Stimulated activated CD8-positive, alpha-beta memory T cell treated with anti-CD3 and anti-CD28 coated beads, Interleukin-2, amount 100 ng/mL, for 48 hours (primary cell): Measurements from ENCODE around the gene CNNM2.

Experiments
- DNase-seq, 2 donors: peaks; one replicate each; pipeline ENCODE4 v3.0.0-alpha.2; 2020; ENCODE audit warnings: low read depth in 2 of 2

The CNNM2 gene

GRCh38 chr10:103072891-103073290, 154.8 kb downstream of the CNNM2 start:
- DNase-seq = no peak

- DNase-seq = no peak
Observed at GRCh38 chr10:103077020-103077419, 158.9 kb downstream of the CNNM2 start.

- no peak for DNase-seq
Observed at GRCh38 chr10:103077491-103078308, 159.6 kb downstream of the CNNM2 start.

- DNase-seq = no peak
Observed at GRCh38 chr10:103078309-103078615, 160.2 kb downstream of the CNNM2 start.

GRCh38 chr10:103078676-103079075, 160.6 kb downstream of the CNNM2 start:
- DNase-seq = no peak

GRCh38 chr10:103079100-103079499, 161.0 kb downstream of the CNNM2 start:
- no peak for DNase-seq

GRCh38 chr10:103079946-103080345, 161.9 kb downstream of the CNNM2 start:
- no peak for DNase-seq

DNA sequence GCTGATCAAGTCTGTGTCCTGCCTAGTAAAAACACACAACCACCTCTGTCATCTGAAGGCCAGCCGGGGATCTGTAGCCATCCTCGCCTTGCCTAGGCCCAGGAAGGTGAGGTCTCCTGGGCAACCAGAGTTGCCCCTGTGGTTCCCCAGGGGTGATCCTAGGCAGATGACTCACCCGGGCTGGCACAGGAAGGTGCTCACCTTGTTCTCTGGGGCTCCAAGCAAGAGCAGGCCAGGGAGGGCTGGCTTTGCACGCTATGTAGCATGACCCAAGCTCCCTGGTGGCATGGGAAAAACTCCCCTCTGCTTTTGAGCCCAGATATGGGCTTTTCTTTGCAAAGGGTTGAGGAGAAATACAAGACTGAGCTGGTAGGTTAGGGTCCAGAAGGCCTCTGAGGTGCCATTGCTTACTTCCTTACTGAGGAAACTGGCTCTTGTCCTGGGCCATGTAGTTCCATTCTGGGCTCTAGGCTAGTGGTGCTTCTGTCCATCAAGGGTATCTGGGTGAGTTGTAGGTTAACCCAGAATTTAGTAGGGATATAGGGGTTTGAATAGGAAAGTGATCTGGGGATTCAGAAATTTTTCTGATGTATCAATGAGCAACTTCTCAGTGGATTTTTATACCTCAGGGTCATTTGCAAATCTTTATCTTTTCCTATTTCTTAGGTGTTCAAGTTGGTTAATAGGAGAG, 162.9 kb downstream of the CNNM2 start:
- DNase-seq = no peak

GRCh38 chr10:103082683-103083082, 164.6 kb downstream of the CNNM2 start:
- DNase-seq = no peak

DNA sequence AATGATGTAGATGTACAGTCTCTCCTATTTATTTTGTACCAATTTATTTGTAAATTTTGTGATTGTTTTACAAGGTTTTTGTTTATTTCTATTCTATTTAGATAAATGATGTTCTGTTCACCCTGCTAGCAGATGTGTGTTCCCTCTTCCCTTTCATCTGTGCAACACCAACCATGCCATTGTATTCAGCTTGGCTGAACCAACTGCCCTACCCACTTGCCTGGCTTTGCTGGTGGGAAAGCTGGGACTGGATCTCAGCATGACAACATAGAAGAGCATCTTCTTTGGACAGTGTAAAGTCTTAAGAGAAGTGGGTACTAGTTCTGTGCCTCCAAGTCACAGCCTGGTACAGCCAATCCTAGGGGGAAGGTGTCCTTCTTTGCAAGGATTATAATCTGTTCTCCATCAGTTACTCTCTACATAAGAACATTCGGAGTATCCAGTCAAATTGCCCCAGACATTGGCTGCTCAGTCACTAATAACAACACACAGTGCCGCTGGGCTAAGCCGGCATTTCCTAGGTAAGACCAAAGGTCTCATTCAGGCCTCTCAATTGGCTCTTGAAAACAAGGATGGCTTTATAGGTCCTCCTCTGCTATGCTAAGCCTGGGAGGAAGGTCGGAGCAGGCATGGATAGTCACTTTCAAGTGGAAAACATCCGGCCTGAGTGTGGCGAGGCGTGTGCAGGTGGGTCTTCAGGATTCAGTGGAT, 165.3 kb downstream of the CNNM2 start:
- DNase-seq = no peak

- DNase-seq = no peak
Observed at GRCh38 chr10:103083977-103084320, 165.9 kb downstream of the CNNM2 start.

DNA sequence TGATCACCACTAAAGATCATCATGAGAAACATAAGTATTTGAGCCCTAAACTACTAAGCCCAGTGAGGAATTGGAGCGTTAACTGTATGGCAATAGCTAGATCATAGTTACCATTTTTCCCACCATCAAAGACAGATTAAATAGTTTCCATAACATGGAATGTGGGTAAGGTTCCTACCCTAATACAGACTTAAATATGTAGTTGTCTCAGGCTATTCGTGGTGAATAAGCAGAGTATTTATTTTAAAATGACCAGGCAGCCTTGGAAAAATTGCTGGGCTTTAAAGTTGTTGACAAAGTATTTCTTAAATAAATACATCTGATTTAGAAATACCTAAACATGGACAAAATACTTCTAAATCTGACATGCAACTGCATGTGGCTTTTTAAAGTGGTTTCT, 168.2 kb downstream of the CNNM2 start:
- DNase-seq = no peak

GRCh38 chr10:103086799-103087198, 168.7 kb downstream of the CNNM2 start:
- no peak for DNase-seq

- no peak for DNase-seq
Observed at GRCh38 chr10:103089493-103089892, 171.4 kb downstream of the CNNM2 start.

GRCh38 chr10:103090911-103091310, 172.8 kb downstream of the CNNM2 start:
- no peak for DNase-seq

GRCh38 chr10:103095005-103095404, 176.9 kb downstream of the CNNM2 start:
- no peak for DNase-seq

DNA sequence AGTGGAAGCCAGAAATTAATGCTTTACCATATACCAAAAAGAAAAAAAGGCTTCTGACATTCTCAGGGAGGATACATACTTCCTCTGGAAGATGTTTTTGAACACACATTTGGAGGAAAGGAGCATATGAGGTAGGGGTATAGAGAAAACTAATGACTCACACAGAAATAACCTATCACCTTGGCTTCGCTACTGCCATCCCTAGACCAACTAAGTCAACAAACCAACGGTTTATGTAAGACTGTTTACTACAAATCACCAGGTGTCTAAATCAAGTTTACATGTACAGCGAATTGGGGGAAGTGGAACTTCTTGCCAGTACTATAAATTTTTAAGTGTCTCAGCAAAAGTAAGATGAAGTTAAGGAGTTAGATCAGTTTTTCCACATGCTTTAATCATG, 178.0 kb downstream of the CNNM2 start:
- no peak for DNase-seq

- DNase-seq = no peak
Observed at GRCh38 chr10:103098240-103098639, 180.1 kb downstream of the CNNM2 start.

GRCh38 chr10:103100620-103101019, 182.5 kb downstream of the CNNM2 start:
- no peak for DNase-seq

DNA sequence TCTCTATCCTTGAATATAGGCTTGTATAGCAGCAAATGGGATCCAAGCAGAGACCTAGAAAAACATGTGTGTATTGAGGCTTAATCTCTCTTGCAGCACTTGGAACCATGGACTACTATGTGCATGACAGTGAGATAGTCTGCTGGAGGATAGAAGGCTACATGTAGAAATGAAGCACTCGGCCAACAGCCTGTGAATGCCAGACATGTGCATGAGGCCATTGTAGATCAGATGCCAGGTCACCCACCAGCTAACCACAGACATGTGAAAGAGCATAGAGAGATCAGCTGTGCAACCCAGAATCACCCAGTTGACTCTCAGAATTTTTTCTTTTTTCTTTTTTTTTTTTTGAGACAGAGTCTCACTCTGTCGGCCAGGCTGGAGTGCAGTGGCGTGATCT, 184.1 kb downstream of the CNNM2 start:
- DNase-seq = no peak

GRCh38 chr10:103103989-103104388, 185.9 kb downstream of the CNNM2 start:
- no peak for DNase-seq

DNA sequence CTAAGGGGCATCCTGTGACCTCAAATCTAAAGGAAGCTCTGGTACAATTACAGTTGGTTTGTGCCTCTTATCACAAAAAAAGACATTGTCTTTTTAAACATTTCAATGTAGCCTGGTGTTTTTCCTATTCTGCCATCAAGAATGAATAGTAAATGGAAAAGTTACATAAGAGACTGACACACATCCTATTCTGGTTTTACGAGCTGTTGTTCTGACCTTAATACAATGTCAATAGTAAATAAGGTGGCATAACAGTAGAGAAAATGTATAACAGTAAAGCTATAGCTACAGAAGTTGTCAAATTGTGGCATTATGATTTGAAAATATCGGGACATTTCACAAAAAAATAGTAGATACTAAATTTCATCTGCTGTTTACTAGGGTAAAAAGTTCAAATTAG, 186.6 kb downstream of the CNNM2 start:
- no peak for DNase-seq

GRCh38 chr10:103105462-103105861, 187.4 kb downstream of the CNNM2 start:
- no peak for DNase-seq
